Caco-2 (cell line): ENCODE data around the gene ZNF100. TPM values are rescaled to one million over a fixed set of nuclear protein-coding genes. Genes with fewer than 3 reads are reported as not detected.

Source experiments
- BruUV-seq: library from RNA; stranded (reverse); fragments of 400-500 nt; replicated peaks from 2 replicates; lab custom pipeline; 2021; lab: Mats Ljungman, UMichigan
- CTCF ChIA-PET: fragments of 300-600 bp; sonication (Branson Sonifier 250); formaldehyde crosslinking; loops from one replicate; lab custom pipeline; 2022; ENCODE audit warnings: antibody characterized with exemption; lab: Charles Lee
- POLR2A ChIA-PET: fragments of 300-600 bp; sonication (Branson Sonifier 250); formaldehyde crosslinking; loops from one replicate; lab custom pipeline; 2022; ENCODE audit warnings: antibody characterized with exemption; lab: Charles Lee
- DNase-seq, 2 experiments: peaks; one replicate each; pipeline versions ENCODE4 v3.0.0 to v3.0.0-alpha.2; 2020 to 2022
- H3K27me3 ChIP-seq: replicated peaks from 2 replicates; pipeline ENCODE4 v1.6.0; 2011; ENCODE audit warnings: low read length; ENCODE audit not compliant: control insufficient read depth, insufficient read depth
- H3K36me3 ChIP-seq: 2 replicates; pipeline ENCODE4 v1.5.1; 2011; ENCODE audit warnings: low read length; ENCODE audit not compliant: control insufficient read depth, insufficient read depth
- H3K4me1 ChIP-seq: fragments of 250-450 bp; sonication (Bioruptor Pico); 2 replicates; pipeline ENCODE4 v1.5.1; 2020; ENCODE audit warnings: mild to moderate bottlenecking
- H3K4me3 ChIP-seq: 2 replicates; pipeline ENCODE4 v1.5.1; 2011; ENCODE audit warnings: low read depth, mild to moderate bottlenecking, control low read depth, low read length
- H3K9me3 ChIP-seq: fragments of 250-450 bp; sonication (Bioruptor Pico); 2 replicates; pipeline ENCODE4 v1.5.1; 2020; ENCODE audit warnings: mild to moderate bottlenecking, moderate library complexity
- H3K27ac Mint-ChIP-seq: one replicate; pipeline ENCODE4 v1.8.0; 2022; ENCODE audit warnings: mixed read lengths; ENCODE audit not compliant: unreplicated experiment
- H3K27me3 Mint-ChIP-seq: one replicate; pipeline ENCODE4 v1.8.0; 2022; ENCODE audit warnings: mixed read lengths; ENCODE audit not compliant: insufficient read depth, unreplicated experiment
- H3K36me3 Mint-ChIP-seq: one replicate; pipeline ENCODE4 v1.8.0; 2022; ENCODE audit warnings: mild to moderate bottlenecking, mixed read lengths; ENCODE audit not compliant: insufficient read depth, unreplicated experiment
- H3K4me1 Mint-ChIP-seq: one replicate; pipeline ENCODE4 v1.8.0; 2022; ENCODE audit warnings: low read depth, mixed read lengths; ENCODE audit not compliant: unreplicated experiment
- H3K4me3 Mint-ChIP-seq: one replicate; pipeline ENCODE4 v1.8.0; 2022; ENCODE audit warnings: mild to moderate bottlenecking, moderate library complexity, mixed read lengths; ENCODE audit not compliant: unreplicated experiment
- H3K9me3 Mint-ChIP-seq: one replicate; pipeline ENCODE4 v1.8.0; 2022; ENCODE audit warnings: mixed read lengths; ENCODE audit not compliant: unreplicated experiment
- intact Hi-C: fragments of 100-400 bp; cut with micrococcal nuclease; formaldehyde crosslinking; loops from one replicate; pipeline ENCODE4 v1.10.0; 2022; ENCODE audit not compliant: unreplicated experiment
- total RNA-seq: library from RNA; stranded (reverse); gene quantifications from 2 replicates; pipeline ENCODE4 v1.2.3, GENCODE V29; 2022
- TF ChIP-seq, protein P1 (sequence below), 2 experiments: fragments of 200-600 bp in 1 of 2; IDR thresholded peaks; 1 replicate in 1 of 2; 2 replicates in 1 of 2; pipeline versions ENCODE4 v1.5.1 to v1.8.0; 2011 to 2022; ENCODE audit warnings: antibody characterized with exemption in 1 of 2, control low read depth in 1 of 2, inconsistent platforms in 1 of 2, low read depth in 1 of 2, low read length in 1 of 2, mild to moderate bottlenecking in 1 of 2, moderate library complexity in 1 of 2; ENCODE audit not compliant: insufficient read depth in 1 of 2, severe bottlenecking in 1 of 2, unreplicated experiment in 1 of 2

The ZNF100 gene
- total RNA-seq, 1 experiment from 2014 or later = 12.1 TPM

DNA sequence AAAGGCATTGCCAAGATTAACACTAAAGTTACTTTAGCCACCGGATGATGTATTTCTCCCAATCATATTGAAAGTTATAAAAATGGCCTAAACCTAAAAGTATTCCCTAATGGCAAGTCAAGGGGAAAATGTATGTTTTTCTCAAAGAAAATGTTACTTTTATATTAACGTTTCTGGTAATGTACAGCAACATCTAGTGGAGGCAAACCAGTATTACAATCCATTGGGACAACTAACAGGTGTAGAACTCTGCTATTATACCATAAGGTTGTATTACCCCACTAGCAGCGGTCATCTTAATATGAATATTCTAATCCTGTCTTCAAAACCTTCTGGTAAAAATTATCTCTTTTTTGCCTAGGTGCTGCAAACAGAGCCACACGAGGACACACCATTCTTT, 69.2 kb downstream of the ZNF100 start:
- TF ChIP-seq, protein P1, sequence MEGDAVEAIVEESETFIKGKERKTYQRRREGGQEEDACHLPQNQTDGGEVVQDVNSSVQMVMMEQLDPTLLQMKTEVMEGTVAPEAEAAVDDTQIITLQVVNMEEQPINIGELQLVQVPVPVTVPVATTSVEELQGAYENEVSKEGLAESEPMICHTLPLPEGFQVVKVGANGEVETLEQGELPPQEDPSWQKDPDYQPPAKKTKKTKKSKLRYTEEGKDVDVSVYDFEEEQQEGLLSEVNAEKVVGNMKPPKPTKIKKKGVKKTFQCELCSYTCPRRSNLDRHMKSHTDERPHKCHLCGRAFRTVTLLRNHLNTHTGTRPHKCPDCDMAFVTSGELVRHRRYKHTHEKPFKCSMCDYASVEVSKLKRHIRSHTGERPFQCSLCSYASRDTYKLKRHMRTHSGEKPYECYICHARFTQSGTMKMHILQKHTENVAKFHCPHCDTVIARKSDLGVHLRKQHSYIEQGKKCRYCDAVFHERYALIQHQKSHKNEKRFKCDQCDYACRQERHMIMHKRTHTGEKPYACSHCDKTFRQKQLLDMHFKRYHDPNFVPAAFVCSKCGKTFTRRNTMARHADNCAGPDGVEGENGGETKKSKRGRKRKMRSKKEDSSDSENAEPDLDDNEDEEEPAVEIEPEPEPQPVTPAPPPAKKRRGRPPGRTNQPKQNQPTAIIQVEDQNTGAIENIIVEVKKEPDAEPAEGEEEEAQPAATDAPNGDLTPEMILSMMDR (IDR thresholded peaks at IDR 0.05; ENCODE audit: insufficient read depth in 1 of 2, low read depth in 1 of 2, low read length in 1 of 2, severe bottlenecking in 1 of 2, unreplicated experiment in 1 of 2) = no peak
- peaks cover 43% of the 10 kb centered on the region for H3K9me3 Mint-ChIP-seq
- Histone ChIP-seq H3K4me1 (no peaks in the 10 kb centered on the region), H3K36me3 (no peaks in the 10 kb centered on the region), H3K4me3 (no peak overlapping the region), H3K9me3 (no peaks in the 10 kb centered on the region; the same call in 1 of the 2 replicates), H3K27me3 (no peaks in the 10 kb centered on the region)
- H3K4me3 Mint-ChIP-seq = no peak overlapping the region
- ChIA-PET CTCF (interaction anchor here (0.6 kb wide), 1 partner anchor 83 kb away, joined by 6 read pairs; no protein-coding TSS in a partner anchor), POLR2A (no interaction called here)
- DNase-seq = no peak
- intact Hi-C loops = no loop called here
- H3K4me1 Mint-ChIP-seq = no peaks in the 10 kb centered on the region
- no peaks in the 10 kb centered on the region for H3K36me3 Mint-ChIP-seq
- no peaks in the 10 kb centered on the region for H3K27me3 Mint-ChIP-seq
- H3K27ac Mint-ChIP-seq = no peak overlapping the region
- no TSS peak for BruUV-seq

DNA sequence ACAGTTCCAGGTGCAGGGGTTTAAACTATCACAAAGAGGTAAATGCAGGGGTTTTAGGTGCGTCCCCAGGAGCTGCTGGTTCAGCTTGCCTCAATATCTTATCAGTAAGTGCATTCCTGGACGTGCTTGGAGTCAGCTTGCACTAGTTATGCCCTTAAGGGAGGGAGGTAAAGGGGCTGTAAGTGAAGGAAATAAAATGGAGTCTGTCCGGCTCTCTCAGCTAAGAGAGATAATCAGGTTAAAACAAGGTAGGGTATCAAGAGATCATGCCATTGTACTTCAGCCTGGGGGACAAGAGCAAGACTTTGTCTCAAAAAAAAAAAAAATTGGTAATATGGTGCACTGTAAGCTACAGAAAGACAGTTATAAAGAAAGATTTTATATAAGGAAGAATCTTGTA, 69.7 kb downstream of the ZNF100 start:
- CTCF ChIA-PET = no interaction called here
- Mint-ChIP-seq H3K4me3 (no peak overlapping the region), H3K36me3 (no peaks in the 10 kb centered on the region)

DNA sequence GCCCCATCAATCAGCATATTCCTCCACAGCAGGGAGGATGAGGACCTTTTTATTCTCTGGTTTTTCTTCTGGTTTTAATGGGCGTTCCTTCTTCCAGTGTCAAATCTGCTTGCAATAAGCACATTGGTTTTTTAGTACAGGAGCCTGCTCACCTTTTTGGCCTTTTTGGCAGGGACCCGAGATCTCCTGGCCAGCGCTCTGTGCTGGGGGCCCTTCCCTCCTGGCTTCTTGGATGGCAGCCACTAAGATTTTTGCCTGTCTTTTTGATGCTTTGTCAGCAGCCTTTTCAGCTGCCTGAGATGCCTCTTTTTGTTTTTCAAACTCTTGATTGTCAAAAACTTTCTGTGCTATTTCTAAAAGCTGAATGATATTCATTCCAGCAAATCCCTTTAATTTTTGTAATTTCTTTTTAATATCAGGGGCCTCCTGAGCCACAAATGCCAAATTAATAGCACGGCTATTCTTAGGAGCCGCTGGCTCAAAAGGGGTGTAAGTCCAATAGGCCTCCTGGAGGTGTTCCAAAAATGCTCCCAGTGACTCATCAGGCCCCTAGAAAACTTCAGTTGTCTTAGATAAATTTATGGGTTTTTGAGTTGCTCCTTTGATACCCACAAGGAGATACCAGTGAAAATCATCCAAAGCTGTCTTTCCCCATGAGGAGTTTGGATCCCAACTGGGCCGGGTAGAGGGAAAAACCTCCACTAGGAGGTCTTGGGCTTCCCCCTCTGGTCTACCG, 73.0 kb downstream of the ZNF100 start:
- POLR2A ChIA-PET = no interaction called here
- H3K9me3 Mint-ChIP-seq = peaks cover 60% of the 10 kb centered on the region

More for the DNA sequence above, 69.7 kb downstream of the ZNF100 start:
- H3K27me3 Mint-ChIP-seq = no peaks in the 10 kb centered on the region
- no peak overlapping the region for H3K4me3 ChIP-seq
- BruUV-seq = no TSS peak
- H3K27me3 ChIP-seq = no peaks in the 10 kb centered on the region
- peaks cover 47% of the 10 kb centered on the region for H3K9me3 Mint-ChIP-seq
- H3K4me1 ChIP-seq = no peaks in the 10 kb centered on the region
- intact Hi-C loops = no loop called here
- H3K9me3 ChIP-seq = no peaks in the 10 kb centered on the region; the same call in 1 of the 2 replicates
- H3K27ac Mint-ChIP-seq = no peak overlapping the region
- POLR2A ChIA-PET = no interaction called here
- DNase-seq = no peak
- no peaks in the 10 kb centered on the region for H3K4me1 Mint-ChIP-seq
- H3K36me3 ChIP-seq = no peaks in the 10 kb centered on the region
- TF ChIP-seq, protein P1 (IDR thresholded peaks at IDR 0.05; ENCODE audit: insufficient read depth in 1 of 2, low read depth in 1 of 2, low read length in 1 of 2, severe bottlenecking in 1 of 2, unreplicated experiment in 1 of 2) = no peak

More for the DNA sequence above, 73.0 kb downstream of the ZNF100 start:
- Histone ChIP-seq H3K27me3 (no peaks in the 10 kb centered on the region), H3K4me3 (no peak overlapping the region), H3K4me1 (no peaks in the 10 kb centered on the region), H3K9me3 (no peaks in the 10 kb centered on the region; the same call in 1 of the 2 replicates), H3K36me3 (no peaks in the 10 kb centered on the region)
- H3K27ac Mint-ChIP-seq = no peak overlapping the region
- intact Hi-C loops = no loop called here
- no peaks in the 10 kb centered on the region for H3K36me3 Mint-ChIP-seq
- no peaks in the 10 kb centered on the region for H3K27me3 Mint-ChIP-seq
- no peaks in the 10 kb centered on the region for H3K4me1 Mint-ChIP-seq
- BruUV-seq = no TSS peak
- no peak for DNase-seq
- CTCF ChIA-PET = no interaction called here
- TF ChIP-seq, protein P1 (IDR thresholded peaks at IDR 0.05; ENCODE audit: insufficient read depth in 1 of 2, low read depth in 1 of 2, low read length in 1 of 2, severe bottlenecking in 1 of 2, unreplicated experiment in 1 of 2) = no peak
- no peak overlapping the region for H3K4me3 Mint-ChIP-seq
